ENCODE measurements around the gene FGF2. TPM values are rescaled to one million over a fixed set of nuclear protein-coding genes. Genes with fewer than 3 reads are reported as not detected.
A peak's percentile ranks its signal among the peaks of the same experiment; 100 is the strongest.
"Not testable (repeated sequence)": the region's sequence is repeated elsewhere in the genome, so short reads cannot be mapped to it uniquely, and the experiment has no call there.

The FGF2 gene
- total RNA-seq, 2 experiments from 2014 or later: 0.09 to 2.9 TPM

DNA sequence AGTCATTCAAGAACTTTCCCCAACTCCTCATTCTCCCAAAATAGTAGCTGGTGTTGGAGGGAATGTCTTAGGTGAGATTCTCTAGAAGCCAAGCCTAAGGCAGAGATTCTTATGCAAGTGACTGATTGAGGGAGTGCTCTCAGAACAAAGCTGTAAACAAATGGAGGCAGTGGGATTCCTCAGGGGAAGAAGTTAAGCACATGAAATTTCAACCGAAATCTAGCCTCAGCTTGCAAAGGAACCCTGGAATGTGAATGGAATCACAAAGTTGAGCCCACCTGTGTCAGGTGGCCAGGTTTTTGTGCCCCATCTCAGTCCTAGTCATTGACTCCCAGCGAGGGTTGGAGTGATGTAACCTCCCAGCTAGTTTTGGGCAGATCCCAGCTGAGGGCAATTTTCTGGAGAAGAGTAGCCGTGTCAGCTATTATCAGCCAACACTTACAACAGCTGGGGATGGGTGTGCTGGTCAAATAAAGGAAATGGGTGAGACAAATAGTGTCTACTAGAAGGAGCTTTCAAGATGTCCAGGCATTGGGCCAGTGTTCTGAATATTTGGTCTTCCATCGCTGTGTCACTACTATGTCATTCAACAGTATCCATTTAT is 29.7 kb upstream of the FGF2 start:
- DNase-seq (no peak), ATAC-seq (no peak)
- H3K9me3 Mint-ChIP-seq (ENCODE audit: low read depth): no peaks in the 10 kb centered on the region
- H3K4me1 Mint-ChIP-seq: peaks cover 3% of the 10 kb centered on the region
- no peak overlapping the region for H3K4me3 Mint-ChIP-seq
- H3K27ac Mint-ChIP-seq: no peak overlapping the region
- H3K27me3 Mint-ChIP-seq: peaks cover 3% of the 10 kb centered on the region
- H3K36me3 Mint-ChIP-seq: no peaks in the 10 kb centered on the region
- CTCF ChIA-PET: interaction anchor here (0.9 kb wide), 1 partner anchor 266 kb away, joined by 3 read pairs; no protein-coding TSS in a partner anchor

DNA sequence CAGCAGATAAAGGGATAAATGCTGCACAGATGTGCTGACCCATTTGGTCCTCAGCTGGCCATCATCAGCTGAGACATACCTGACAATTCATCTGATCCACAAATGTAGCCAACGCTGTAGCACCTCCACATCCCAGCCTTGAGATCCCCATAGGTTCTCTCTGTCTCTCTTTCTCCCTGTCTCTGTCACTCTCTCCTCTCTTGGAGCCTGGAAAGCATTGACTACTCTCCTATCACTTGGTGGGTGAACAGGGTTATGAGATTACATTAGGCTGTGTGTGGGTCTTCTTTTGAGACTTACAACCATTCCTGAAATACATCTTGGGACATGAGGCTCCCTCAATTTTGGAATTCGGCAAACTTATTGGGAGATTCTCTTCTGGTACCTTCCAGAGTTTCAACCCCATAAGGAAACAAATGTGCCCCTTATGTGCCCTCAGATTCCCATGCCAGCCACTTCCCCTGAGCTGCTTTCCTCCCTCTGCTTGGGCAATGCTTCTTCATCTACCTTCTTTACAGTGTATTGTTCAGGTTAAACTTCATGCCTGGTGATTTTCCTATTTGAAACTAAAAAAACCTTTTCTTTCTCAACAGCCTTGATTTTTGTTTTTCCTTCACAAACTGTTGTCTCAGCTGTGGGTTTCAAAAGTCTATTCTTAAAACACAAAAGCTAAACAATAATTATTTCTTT is 29.1 kb upstream of the FGF2 start:
- H3K4me3 Mint-ChIP-seq: no peak overlapping the region
- CTCF ChIA-PET: no interaction called here
- no peak for DNase-seq
- no peak for ATAC-seq
- peaks cover 3% of the 10 kb centered on the region for H3K4me1 Mint-ChIP-seq
- peaks cover 3% of the 10 kb centered on the region for H3K27me3 Mint-ChIP-seq
- H3K9me3 Mint-ChIP-seq (ENCODE audit: low read depth): no peaks in the 10 kb centered on the region
- no peaks in the 10 kb centered on the region for H3K36me3 Mint-ChIP-seq
- no peak overlapping the region for H3K27ac Mint-ChIP-seq

GRCh38 chr4:122798101-122798500 is 28.5 kb upstream of the FGF2 start:
- Mint-ChIP-seq H3K4me3 (no peak overlapping the region), H3K27me3 (peaks cover 3% of the 10 kb centered on the region), H3K9me3 (ENCODE audit: low read depth) (no peaks in the 10 kb centered on the region), H3K4me1 (peaks cover 3% of the 10 kb centered on the region), H3K36me3 (no peaks in the 10 kb centered on the region), H3K27ac (no peak overlapping the region)
- no peak for ATAC-seq
- DNase-seq: no peak
- CTCF ChIA-PET: no interaction called here

DNA sequence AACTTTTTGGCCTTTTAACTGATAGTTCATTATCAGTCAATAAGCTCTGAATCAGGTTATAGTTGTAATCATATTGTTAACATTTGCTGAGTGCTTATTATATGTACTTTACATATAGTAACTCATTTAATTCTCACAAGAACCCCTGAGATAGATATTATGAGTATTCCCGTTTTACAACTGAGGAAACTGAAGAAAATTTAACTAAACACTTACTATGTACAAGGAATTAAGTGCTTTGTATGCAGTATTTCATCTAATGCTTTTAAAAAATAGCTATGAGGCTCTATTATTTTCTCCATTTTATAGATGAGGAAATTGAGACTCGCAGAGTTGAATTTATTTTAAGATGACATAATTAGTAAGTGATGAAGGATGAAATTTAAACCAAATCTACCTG is 27.7 kb upstream of the FGF2 start:
- H3K4me1 Mint-ChIP-seq: peaks cover 3% of the 10 kb centered on the region
- DNase-seq: no peak
- peaks cover 3% of the 10 kb centered on the region for H3K27me3 Mint-ChIP-seq
- no peaks in the 10 kb centered on the region for H3K9me3 Mint-ChIP-seq (ENCODE audit: low read depth)
- H3K4me3 Mint-ChIP-seq: no peak overlapping the region
- H3K36me3 Mint-ChIP-seq: no peaks in the 10 kb centered on the region
- no peak overlapping the region for H3K27ac Mint-ChIP-seq
- ATAC-seq: no peak
- CTCF ChIA-PET: interaction anchor here (1.1 kb wide), 1 partner anchor 11 kb away, joined by 4 read pairs; no protein-coding TSS in a partner anchor

GRCh38 chr4:122803788-122804208 is 22.8 kb upstream of the FGF2 start:
- ATAC-seq (no peak), DNase-seq (no peak)
- Mint-ChIP-seq H3K27ac (no peak overlapping the region), H3K36me3 (no peaks in the 10 kb centered on the region), H3K4me1 (no peaks in the 10 kb centered on the region), H3K9me3 (ENCODE audit: low read depth) (no peaks in the 10 kb centered on the region), H3K4me3 (no peak overlapping the region), H3K27me3 (peaks cover 7% of the 10 kb centered on the region)
- CTCF ChIA-PET: no interaction called here

DNA sequence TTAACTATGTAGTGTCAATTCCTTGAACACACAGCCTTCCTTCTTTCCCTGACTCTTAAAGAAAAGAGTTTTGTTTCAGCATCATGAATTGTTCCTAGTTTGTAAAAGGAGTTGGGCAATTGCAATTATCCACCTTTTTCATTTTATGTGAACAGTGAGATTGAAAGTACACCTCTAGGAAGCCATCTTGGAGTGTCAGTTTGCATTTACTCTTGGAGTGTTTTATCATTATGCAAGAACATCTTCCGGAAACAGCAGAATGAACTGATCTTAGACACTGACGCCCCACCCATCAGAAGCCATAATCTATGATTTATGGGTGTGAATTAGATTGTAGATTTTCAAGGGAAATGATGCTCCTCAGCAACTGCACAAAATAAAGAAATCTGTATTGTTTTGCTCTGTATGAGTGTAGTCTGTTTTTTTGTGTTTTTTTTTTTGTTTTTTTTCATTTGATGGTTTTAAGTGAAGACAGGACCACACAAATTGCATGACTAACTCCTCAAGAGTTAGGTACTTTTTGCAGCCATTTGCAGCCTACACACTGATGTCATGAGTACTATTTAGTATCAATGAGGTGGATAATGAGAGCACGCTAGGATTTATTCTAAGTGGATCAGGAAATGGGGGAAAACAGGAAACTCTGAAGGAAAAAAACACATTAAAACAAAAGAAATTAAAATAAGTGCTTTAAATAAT is 19.5 kb upstream of the FGF2 start:
- no peaks in the 10 kb centered on the region for H3K9me3 Mint-ChIP-seq (ENCODE audit: low read depth)
- DNase-seq: no peak
- CTCF ChIA-PET: no interaction called here
- H3K36me3 Mint-ChIP-seq: no peaks in the 10 kb centered on the region
- H3K27ac Mint-ChIP-seq: no peak overlapping the region
- H3K4me3 Mint-ChIP-seq: no peak overlapping the region
- H3K4me1 Mint-ChIP-seq: no peaks in the 10 kb centered on the region
- peaks cover 9% of the 10 kb centered on the region for H3K27me3 Mint-ChIP-seq
- ATAC-seq: no peak

- Mint-ChIP-seq H3K9me3 (ENCODE audit: low read depth) (no peaks in the 10 kb centered on the region), H3K27ac (no peak overlapping the region), H3K36me3 (no peaks in the 10 kb centered on the region), H3K27me3 (peaks cover 20% of the 10 kb centered on the region), H3K4me3 (no peak overlapping the region), H3K4me1 (peaks cover 8% of the 10 kb centered on the region)
- ATAC-seq: no peak
- no peak for DNase-seq
- CTCF ChIA-PET: no interaction called here
Observed at GRCh38 chr4:122810669-122811068, 16.0 kb upstream of the FGF2 start.

- ATAC-seq; H3K4me3 Mint-ChIP-seq; H3K9me3 Mint-ChIP-seq (ENCODE audit: low read depth); DNase-seq; H3K36me3 Mint-ChIP-seq; H3K27ac Mint-ChIP-seq; H3K4me1 Mint-ChIP-seq; CTCF ChIA-PET: not testable (repeated sequence)
- H3K27me3 Mint-ChIP-seq: peaks cover 23% of the 10 kb centered on the region
Observed at GRCh38 chr4:122811781-122812180, 14.8 kb upstream of the FGF2 start.

DNA sequence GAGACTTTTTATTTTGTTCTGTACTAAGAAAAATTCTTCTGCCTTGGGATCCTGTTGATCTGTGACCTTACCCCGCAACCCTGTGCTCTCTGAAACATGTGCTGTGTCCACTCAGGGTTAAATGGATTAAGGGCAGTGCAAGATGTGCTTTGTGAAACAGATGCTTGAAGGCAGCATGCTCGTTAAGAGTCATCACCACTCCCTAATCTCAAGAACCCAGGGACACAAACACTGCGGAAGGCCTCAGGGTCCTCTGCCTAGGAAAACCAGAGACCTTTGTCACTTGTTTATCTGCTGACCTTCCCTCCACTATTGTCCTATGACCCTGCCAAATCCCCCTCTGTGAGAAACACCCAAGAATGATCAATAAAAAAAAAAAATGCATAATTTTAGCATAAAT is 13.8 kb upstream of the FGF2 start:
- ATAC-seq; DNase-seq; H3K27ac Mint-ChIP-seq; H3K4me3 Mint-ChIP-seq; CTCF ChIA-PET; H3K9me3 Mint-ChIP-seq (ENCODE audit: low read depth); H3K36me3 Mint-ChIP-seq; H3K4me1 Mint-ChIP-seq: not testable (repeated sequence)
- H3K27me3 Mint-ChIP-seq: peaks cover 27% of the 10 kb centered on the region

DNA sequence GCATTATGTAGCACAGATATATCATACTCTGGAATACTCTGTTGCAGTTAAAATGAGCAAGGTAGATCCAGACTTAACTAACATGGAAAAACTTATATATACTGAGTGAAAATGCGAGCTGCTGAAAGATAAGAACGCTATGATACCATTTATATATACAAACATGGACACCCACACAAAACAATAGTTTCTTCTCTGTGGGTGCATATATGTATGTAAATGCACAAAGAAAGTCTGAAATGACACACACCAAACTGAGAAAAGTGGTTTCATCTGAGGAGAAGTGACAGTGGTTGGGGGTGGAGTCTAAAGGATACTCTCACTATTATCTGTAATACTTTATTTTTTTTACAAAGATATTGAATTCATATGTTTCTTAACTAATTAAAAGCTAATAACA is 12.2 kb upstream of the FGF2 start:
- CTCF ChIA-PET: no interaction called here
- Mint-ChIP-seq H3K36me3 (no peaks in the 10 kb centered on the region), H3K4me1 (peaks cover 8% of the 10 kb centered on the region), H3K27ac (no peak overlapping the region), H3K27me3 (peaks cover 34% of the 10 kb centered on the region), H3K9me3 (ENCODE audit: low read depth) (no peaks in the 10 kb centered on the region), H3K4me3 (no peak overlapping the region)
- peak; percentile 69 for ATAC-seq
- DNase-seq: no peak

DNA sequence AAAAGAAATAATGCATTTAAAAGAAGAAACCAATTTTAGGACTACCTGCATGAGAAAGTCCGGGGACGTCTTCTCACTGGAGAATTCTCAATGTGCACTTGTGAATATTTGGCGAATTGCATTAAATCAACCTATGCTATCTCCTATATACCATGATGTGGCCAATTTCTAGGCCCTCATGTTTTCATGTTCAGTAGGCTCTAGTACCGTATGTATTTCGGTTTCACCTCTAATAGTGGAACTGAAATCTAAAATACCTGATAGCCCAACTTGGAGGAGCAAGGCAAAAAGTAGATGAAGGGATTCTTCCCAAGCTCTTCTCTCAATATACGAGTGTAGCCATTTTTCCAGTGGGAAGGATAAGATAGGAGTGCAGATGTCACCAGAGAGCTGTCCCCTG is 11.4 kb upstream of the FGF2 start:
- Mint-ChIP-seq H3K27ac (no peak overlapping the region), H3K4me3 (no peak overlapping the region), H3K9me3 (ENCODE audit: low read depth) (no peaks in the 10 kb centered on the region), H3K27me3 (peaks cover 40% of the 10 kb centered on the region), H3K36me3 (no peaks in the 10 kb centered on the region), H3K4me1 (peaks cover 8% of the 10 kb centered on the region)
- no peak for DNase-seq
- ATAC-seq: no peak
- CTCF ChIA-PET: interaction anchor here (0.6 kb wide), 1 partner anchor 19 kb away, joined by 3 read pairs; no protein-coding TSS in a partner anchor

DNA sequence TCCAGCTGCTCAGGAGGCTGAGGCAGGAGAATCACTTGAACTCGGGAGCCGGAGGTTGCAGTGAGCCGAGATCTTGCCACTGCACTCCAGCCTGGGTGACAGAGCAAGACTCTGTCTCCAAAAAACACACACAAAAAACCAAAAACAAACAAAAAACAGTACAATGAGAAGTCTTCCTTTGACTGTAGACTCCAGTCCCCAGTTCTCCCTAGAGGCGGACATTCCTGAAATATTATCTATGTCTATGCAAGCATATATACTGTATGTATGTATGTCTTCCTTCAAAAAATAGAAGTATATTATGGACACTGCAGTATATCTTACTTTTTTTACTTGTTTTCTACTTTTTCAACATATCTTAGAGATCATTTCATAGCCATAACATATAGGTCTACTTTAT is 10.2 kb upstream of the FGF2 start:
- ATAC-seq (no peak), DNase-seq (no peak)
- no peak overlapping the region for H3K4me3 Mint-ChIP-seq
- no peaks in the 10 kb centered on the region for H3K9me3 Mint-ChIP-seq (ENCODE audit: low read depth)
- H3K27ac Mint-ChIP-seq: no peak overlapping the region
- CTCF ChIA-PET: no interaction called here
- H3K27me3 Mint-ChIP-seq: peaks cover 46% of the 10 kb centered on the region
- H3K36me3 Mint-ChIP-seq: no peaks in the 10 kb centered on the region
- H3K4me1 Mint-ChIP-seq: peaks cover 8% of the 10 kb centered on the region

GRCh38 chr4:122819708-122820449 is 6.8 kb upstream of the FGF2 start:
- Mint-ChIP-seq H3K27me3 (peaks cover 59% of the 10 kb centered on the region), H3K4me1 (peaks cover 3% of the 10 kb centered on the region), H3K9me3 (ENCODE audit: low read depth) (no peaks in the 10 kb centered on the region), H3K27ac (no peak overlapping the region), H3K4me3 (no peak overlapping the region), H3K36me3 (no peaks in the 10 kb centered on the region)
- ATAC-seq (no peak), DNase-seq (no peak)
- CTCF ChIA-PET: no interaction called here
